SK-N-SH (cell line): Measurements from ENCODE around the gene IRGC.

Experiments used
- MXI1 ChIP-seq: IDR thresholded peaks from 2 replicates; pipeline ENCODE4 v1.6.1; 2012; ENCODE audit warnings: mild to moderate bottlenecking, low read depth, low read length, improper control_type of control experiment
- RAD21 ChIP-seq: IDR thresholded peaks from 2 replicates; pipeline ENCODE4 v1.6.1; 2012; ENCODE audit warnings: mild to moderate bottlenecking, low read length
- TF ChIP-seq, protein P1 (sequence below): IDR thresholded peaks from 2 replicates; pipeline ENCODE4 v1.4.0; 2012; ENCODE audit warnings: low read depth
- TF ChIP-seq, protein P2 (sequence below): fragments of 200-600 bp; sonication (generic); IDR thresholded peaks from 2 replicates; pipeline ENCODE4 v1.6.1; 2017; ENCODE audit warnings: antibody characterized with exemption, mild to moderate bottlenecking, moderate library complexity

DNA sequence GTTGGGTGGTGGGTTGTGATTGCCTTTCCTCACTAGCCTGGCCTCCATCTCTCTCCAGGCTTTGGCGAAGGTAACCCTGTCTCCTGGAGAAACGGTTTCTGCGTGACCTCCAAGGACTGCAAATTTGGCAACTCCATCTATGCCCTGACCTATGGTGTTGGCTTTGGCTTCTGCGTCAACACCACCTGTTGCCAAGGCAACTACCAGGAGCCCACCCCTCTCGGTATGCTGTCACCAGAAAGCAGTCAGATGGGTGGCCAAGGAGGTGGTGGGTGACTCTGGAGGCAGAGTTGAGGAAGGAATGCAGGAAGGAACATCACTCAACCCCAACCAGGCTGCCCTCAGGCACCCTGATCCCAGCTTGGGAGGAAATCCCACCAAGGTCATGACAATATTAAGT, 18.6 kb upstream of the IRGC start:
- TF ChIP-seq RAD21 (no peak), MXI1 (no peak)
- TF ChIP-seq, protein P1, sequence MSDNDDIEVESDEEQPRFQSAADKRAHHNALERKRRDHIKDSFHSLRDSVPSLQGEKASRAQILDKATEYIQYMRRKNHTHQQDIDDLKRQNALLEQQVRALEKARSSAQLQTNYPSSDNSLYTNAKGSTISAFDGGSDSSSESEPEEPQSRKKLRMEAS, result no peak
- TF ChIP-seq, protein P2, sequence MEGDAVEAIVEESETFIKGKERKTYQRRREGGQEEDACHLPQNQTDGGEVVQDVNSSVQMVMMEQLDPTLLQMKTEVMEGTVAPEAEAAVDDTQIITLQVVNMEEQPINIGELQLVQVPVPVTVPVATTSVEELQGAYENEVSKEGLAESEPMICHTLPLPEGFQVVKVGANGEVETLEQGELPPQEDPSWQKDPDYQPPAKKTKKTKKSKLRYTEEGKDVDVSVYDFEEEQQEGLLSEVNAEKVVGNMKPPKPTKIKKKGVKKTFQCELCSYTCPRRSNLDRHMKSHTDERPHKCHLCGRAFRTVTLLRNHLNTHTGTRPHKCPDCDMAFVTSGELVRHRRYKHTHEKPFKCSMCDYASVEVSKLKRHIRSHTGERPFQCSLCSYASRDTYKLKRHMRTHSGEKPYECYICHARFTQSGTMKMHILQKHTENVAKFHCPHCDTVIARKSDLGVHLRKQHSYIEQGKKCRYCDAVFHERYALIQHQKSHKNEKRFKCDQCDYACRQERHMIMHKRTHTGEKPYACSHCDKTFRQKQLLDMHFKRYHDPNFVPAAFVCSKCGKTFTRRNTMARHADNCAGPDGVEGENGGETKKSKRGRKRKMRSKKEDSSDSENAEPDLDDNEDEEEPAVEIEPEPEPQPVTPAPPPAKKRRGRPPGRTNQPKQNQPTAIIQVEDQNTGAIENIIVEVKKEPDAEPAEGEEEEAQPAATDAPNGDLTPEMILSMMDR, result no peak
